SK-N-SH (cell line): ENCODE results near the gene DNAJC18. TPM values are rescaled to one million over a fixed set of nuclear protein-coding genes. Genes with fewer than 3 reads are reported as not detected.

Experiments
- CTCF ChIA-PET: fragments of 300-600, 350-600 bp; formaldehyde crosslinking; extraction: SDS; loops from one replicate; lab custom pipeline; 2021; lab: Yijun Ruan, JAX
- POLR2A ChIA-PET: fragments of 350-600 bp; sonication (Branson Sonifier 250); formaldehyde crosslinking; extraction: SDS; loops from one replicate; lab custom pipeline; 2020; ENCODE audit warnings: antibody characterized with exemption, inconsistent platforms; lab: Yijun Ruan, JAX
- DNase-seq: peaks from one replicate; pipeline ENCODE4 v3.0.0; 2012
- H2AFZ ChIP-seq: fragments of 200-600 bp; sonication (generic); 2 replicates; pipeline ENCODE4 v1.8.1; 2016; ENCODE audit warnings: antibody characterized with exemption, mild to moderate bottlenecking, low read depth
- H3F3A ChIP-seq: fragments of 200-600 bp; sonication (generic); replicated peaks from 2 replicates; pipeline ENCODE3; 2016; ENCODE audit warnings: antibody characterized with exemption, mild to moderate bottlenecking; ENCODE audit not compliant: insufficient read depth
- H3K27ac ChIP-seq, 2 experiments: fragments of 200-500 bp in 1 of 2; fragments of 200-600 bp in 1 of 2; sonication (Bioruptor generic) in 1 of 2; sonication (generic), shearing (Covaris generic) in 1 of 2; 2 replicates each; pipeline versions ENCODE4 v1.5.1 to v1.6.1; 2014 to 2016; ENCODE audit warnings: low read depth in 2 of 2, inconsistent platforms in 1 of 2, low read length in 1 of 2, mild to moderate bottlenecking in 1 of 2, mixed read lengths in 1 of 2
- H3K27me3 ChIP-seq: fragments of 200-600 bp; sonication (generic), shearing (Covaris generic); 2 replicates; pipeline ENCODE4 v1.6.1; 2016; ENCODE audit warnings: mixed run types; ENCODE audit not compliant: insufficient read depth
- H3K36me3 ChIP-seq, 2 experiments: fragments of 200-500 bp in 1 of 2; fragments of 200-600 bp in 1 of 2; sonication (Bioruptor generic) in 1 of 2; sonication (generic) in 1 of 2; replicated peaks in 1 of 2; 2 replicates each; pipeline versions ENCODE3 to v1.5.1; 2014 to 2016; ENCODE audit warnings: low read length in 1 of 2, mild to moderate bottlenecking in 1 of 2; ENCODE audit not compliant: insufficient read depth in 2 of 2, control insufficient read depth in 1 of 2
- H3K4me1 ChIP-seq, 2 experiments: fragments of 200-500 bp in 1 of 2; fragments of 200-600 bp in 1 of 2; sonication (Bioruptor generic) in 1 of 2; sonication (generic), shearing (Covaris generic) in 1 of 2; 2 replicates each; pipeline versions ENCODE4 v1.5.1 to v1.6.1; 2014 to 2016; ENCODE audit warnings: low read depth in 1 of 2, low read length in 1 of 2, mixed run types in 1 of 2; ENCODE audit not compliant: insufficient read depth in 2 of 2, control insufficient read depth in 1 of 2
- H3K4me2 ChIP-seq: fragments of 200-600 bp; sonication (generic), shearing (Covaris generic); 2 replicates; pipeline ENCODE4 v1.6.1; 2017; ENCODE audit warnings: mixed run types
- H3K4me3 ChIP-seq, 2 experiments: fragments of 200-500 bp in 1 of 2; fragments of 200-600 bp in 1 of 2; sonication (Bioruptor generic) in 1 of 2; sonication (generic), shearing (Covaris generic) in 1 of 2; 2 replicates each; pipeline versions ENCODE4 v1.5.1 to v1.8.1; 2014 to 2016; ENCODE audit warnings: low read depth in 2 of 2, inconsistent platforms in 1 of 2, low read length in 1 of 2, mild to moderate bottlenecking in 1 of 2, mixed read lengths in 1 of 2, moderate library complexity in 1 of 2
- H3K79me2 ChIP-seq: fragments of 200-600 bp; sonication (generic); 2 replicates; pipeline ENCODE4 v1.8.1; 2017; ENCODE audit warnings: mild to moderate bottlenecking; ENCODE audit not compliant: insufficient read depth
- H3K9ac ChIP-seq: fragments of 200-600 bp; sonication (generic); 2 replicates; pipeline ENCODE4 v1.6.1; 2017; ENCODE audit warnings: mixed run types
- H3K9me2 ChIP-seq: fragments of 200-600 bp; sonication (generic); 2 replicates; pipeline ENCODE4 v1.6.1; 2017; ENCODE audit warnings: mixed run types
- H3K9me3 ChIP-seq: fragments of 200-600 bp; sonication (generic); 2 replicates; pipeline ENCODE4 v1.6.1; 2017; ENCODE audit warnings: mixed run types, mild to moderate bottlenecking, moderate library complexity
- H4K20me1 ChIP-seq: fragments of 200-600 bp; sonication (generic); 2 replicates; pipeline ENCODE4 v1.6.1; 2017; ENCODE audit warnings: mild to moderate bottlenecking, mixed run types; ENCODE audit not compliant: insufficient read depth
- CTCF ChIP-seq: fragments of 200-600 bp; sonication (generic); IDR thresholded peaks from 2 replicates; pipeline ENCODE4 v1.6.1; 2017; ENCODE audit warnings: antibody characterized with exemption, mild to moderate bottlenecking, moderate library complexity
- EP300 ChIP-seq, 2 experiments: IDR thresholded peaks; 2 replicates each; pipeline versions ENCODE4 v1.4.0 to v1.6.1; 2012; ENCODE audit warnings: borderline replicate concordance in 1 of 2, low read depth in 1 of 2, low read length in 1 of 2
- EZH2phosphoT487 ChIP-seq: fragments of 200-600 bp; sonication (generic); IDR thresholded peaks from 2 replicates; pipeline ENCODE4 v1.6.1; 2017; ENCODE audit warnings: low read depth, mixed run types, mild to moderate bottlenecking, antibody characterized with exemption, moderate library complexity, borderline replicate concordance
- FOSL2 ChIP-seq: IDR thresholded peaks from 2 replicates; pipeline ENCODE4 v1.4.0; 2012; ENCODE audit warnings: low read depth, mild to moderate bottlenecking, moderate library complexity, borderline replicate concordance
- FOXJ3 ChIP-seq: sonication (generic); formaldehyde crosslinking; IDR thresholded peaks from 2 replicates; pipeline ENCODE4 v1.5.1; 2020; ENCODE audit warnings: mild to moderate bottlenecking, missing genetic modification reagents
- JUND ChIP-seq: IDR thresholded peaks from 2 replicates; pipeline ENCODE4 v1.4.0; 2012
- MEF2A ChIP-seq: IDR thresholded peaks from 2 replicates; pipeline ENCODE4 v1.4.0; 2012; ENCODE audit warnings: low read depth, borderline replicate concordance
- MXI1 ChIP-seq: IDR thresholded peaks from 2 replicates; pipeline ENCODE4 v1.6.1; 2012; ENCODE audit warnings: mild to moderate bottlenecking, low read depth, low read length, improper control_type of control experiment
- NFIC ChIP-seq: IDR thresholded peaks from 2 replicates; pipeline ENCODE4 v1.4.0; 2012; ENCODE audit warnings: borderline replicate concordance
- RAD21 ChIP-seq: IDR thresholded peaks from 2 replicates; pipeline ENCODE4 v1.6.1; 2012; ENCODE audit warnings: mild to moderate bottlenecking, low read length
- RCOR1 ChIP-seq: fragments of 150-350 bp; IDR thresholded peaks from 2 replicates; pipeline ENCODE4 v1.6.1; 2017; ENCODE audit warnings: antibody characterized with exemption, low read length
- RFX5 ChIP-seq: IDR thresholded peaks from 2 replicates; pipeline ENCODE4 v1.6.1; 2012; ENCODE audit warnings: mild to moderate bottlenecking, improper control_type of control experiment, low read length
- SMC3 ChIP-seq: IDR thresholded peaks from 2 replicates; pipeline ENCODE4 v1.6.1; 2012; ENCODE audit warnings: low read depth, low read length, improper control_type of control experiment
- TCF12 ChIP-seq: IDR thresholded peaks from 2 replicates; pipeline ENCODE4 v1.4.0; 2012
- USF2 ChIP-seq: fragments of 150-350 bp; IDR thresholded peaks from 2 replicates; pipeline ENCODE4 v1.6.1; 2017; ENCODE audit warnings: antibody characterized with exemption, low read length, low read depth, borderline replicate concordance
- WGBS: methylation state at CpG from one replicate; pipeline ENCODE4 v1.1.6; 2017; ENCODE audit warnings: low lambda C conversion rate; 5-methylcytosine and 5-hydroxymethylcytosine counted together
- polyA plus RNA-seq, 3 experiments: library from polyadenylated mRNA; depleted of rRNA; stranded (reverse); fragments of >200 nt; gene quantifications; 2 replicates each; pipeline ENCODE4 v1.2.3, GENCODE V29; 2012
- TF ChIP-seq, protein P1 (sequence below): IDR thresholded peaks from 2 replicates; pipeline ENCODE4 v1.4.0; 2012; ENCODE audit warnings: low read depth, borderline replicate concordance
- TF ChIP-seq, protein P2 (sequence below): IDR thresholded peaks from 2 replicates; pipeline ENCODE4 v1.4.0; 2012; ENCODE audit warnings: low read depth
- TF ChIP-seq, protein P3 (sequence below): fragments of 150-350 bp; IDR thresholded peaks from 2 replicates; pipeline ENCODE4 v1.6.1; 2016; ENCODE audit warnings: mild to moderate bottlenecking, low read depth, low read length
- TF ChIP-seq, protein P4 (sequence below): IDR thresholded peaks from 2 replicates; pipeline ENCODE4 v1.4.0; 2012; ENCODE audit warnings: low read depth, borderline replicate concordance
- TF ChIP-seq, protein P5 (sequence below): IDR thresholded peaks from 2 replicates; pipeline ENCODE4 v1.6.1; 2012; ENCODE audit warnings: mild to moderate bottlenecking, low read depth, low read length, moderate library complexity

The DNAJC18 gene
- polyA plus RNA-seq, 1 of the 3 experiments (the other 2 are of a cell fraction): 7.4 TPM

DNA sequence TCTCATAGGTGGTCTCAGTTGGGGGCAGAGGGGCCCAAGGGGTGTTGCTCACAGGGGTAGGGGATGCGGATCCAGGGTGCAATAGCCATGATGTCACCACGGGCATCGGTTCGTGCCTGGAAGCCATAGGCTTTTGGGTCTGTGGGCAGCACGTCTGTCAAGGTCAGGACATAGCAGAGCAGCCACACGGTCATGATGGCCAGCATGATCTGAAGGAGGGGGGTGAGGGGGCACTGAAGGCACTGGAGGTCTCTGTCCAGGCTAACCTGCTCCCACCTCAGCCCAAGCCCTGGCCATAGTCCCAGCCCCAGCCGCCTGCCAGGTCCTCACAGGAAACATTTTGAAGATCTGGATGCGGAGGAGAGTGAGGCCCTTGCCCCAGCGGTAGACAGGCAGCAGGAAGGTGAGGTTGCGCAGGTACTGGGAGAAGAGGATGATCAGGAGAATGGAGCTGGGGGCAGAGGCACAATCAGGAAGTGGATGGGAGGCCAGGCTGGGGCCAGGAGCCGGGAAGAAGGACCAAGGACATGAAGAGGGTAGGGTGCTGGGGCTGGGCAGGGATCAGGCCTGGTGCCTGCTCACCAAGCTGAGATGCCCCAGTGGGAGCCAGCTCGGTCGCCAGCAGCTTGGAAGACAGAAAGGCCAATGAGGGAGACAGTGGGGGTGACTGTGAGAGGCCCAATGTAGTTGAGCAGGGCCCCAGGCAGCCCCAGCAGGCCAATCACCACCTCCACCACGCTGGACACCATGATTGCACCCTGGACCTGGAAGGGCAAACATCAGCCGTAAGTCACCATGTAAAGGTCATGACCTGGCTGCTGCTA is 59.5 kb downstream of the DNAJC18 start:
- H3K4me3 ChIP-seq: no peak overlapping the region

More for the DNA sequence above, 59.5 kb downstream of the DNAJC18 start:
- no peak overlapping the region for H3K27ac ChIP-seq
- no peaks in the 10 kb centered on the region for H3F3A ChIP-seq
- CTCF ChIA-PET: no interaction called here
- no peaks in the 10 kb centered on the region for H3K9me3 ChIP-seq
- no peaks in the 10 kb centered on the region for H3K36me3 ChIP-seq
- no peak overlapping the region for H3K9ac ChIP-seq
- no peak for TF ChIP-seq TCF12
- TF ChIP-seq FOSL2: no peak
- TF ChIP-seq JUND: no peak
- TF ChIP-seq RCOR1: no peak
- TF ChIP-seq MEF2A: no peak
- no peak for TF ChIP-seq SMC3
- no peak for TF ChIP-seq EP300 (IDR thresholded peaks at IDR 0.05; ENCODE audit: borderline replicate concordance in 1 of 2, low read depth in 1 of 2, low read length in 1 of 2)
- no peak for TF ChIP-seq MXI1
- TF ChIP-seq RAD21: no peak
- TF ChIP-seq, protein P1, sequence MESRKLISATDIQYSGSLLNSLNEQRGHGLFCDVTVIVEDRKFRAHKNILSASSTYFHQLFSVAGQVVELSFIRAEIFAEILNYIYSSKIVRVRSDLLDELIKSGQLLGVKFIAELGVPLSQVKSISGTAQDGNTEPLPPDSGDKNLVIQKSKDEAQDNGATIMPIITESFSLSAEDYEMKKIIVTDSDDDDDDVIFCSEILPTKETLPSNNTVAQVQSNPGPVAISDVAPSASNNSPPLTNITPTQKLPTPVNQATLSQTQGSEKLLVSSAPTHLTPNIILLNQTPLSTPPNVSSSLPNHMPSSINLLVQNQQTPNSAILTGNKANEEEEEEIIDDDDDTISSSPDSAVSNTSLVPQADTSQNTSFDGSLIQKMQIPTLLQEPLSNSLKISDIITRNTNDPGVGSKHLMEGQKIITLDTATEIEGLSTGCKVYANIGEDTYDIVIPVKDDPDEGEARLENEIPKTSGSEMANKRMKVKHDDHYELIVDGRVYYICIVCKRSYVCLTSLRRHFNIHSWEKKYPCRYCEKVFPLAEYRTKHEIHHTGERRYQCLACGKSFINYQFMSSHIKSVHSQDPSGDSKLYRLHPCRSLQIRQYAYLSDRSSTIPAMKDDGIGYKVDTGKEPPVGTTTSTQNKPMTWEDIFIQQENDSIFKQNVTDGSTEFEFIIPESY: no peak
- TF ChIP-seq NFIC: no peak
- TF ChIP-seq EZH2phosphoT487: no peak
- TF ChIP-seq, protein P2, sequence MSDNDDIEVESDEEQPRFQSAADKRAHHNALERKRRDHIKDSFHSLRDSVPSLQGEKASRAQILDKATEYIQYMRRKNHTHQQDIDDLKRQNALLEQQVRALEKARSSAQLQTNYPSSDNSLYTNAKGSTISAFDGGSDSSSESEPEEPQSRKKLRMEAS: no peak
- TF ChIP-seq, protein P3, sequence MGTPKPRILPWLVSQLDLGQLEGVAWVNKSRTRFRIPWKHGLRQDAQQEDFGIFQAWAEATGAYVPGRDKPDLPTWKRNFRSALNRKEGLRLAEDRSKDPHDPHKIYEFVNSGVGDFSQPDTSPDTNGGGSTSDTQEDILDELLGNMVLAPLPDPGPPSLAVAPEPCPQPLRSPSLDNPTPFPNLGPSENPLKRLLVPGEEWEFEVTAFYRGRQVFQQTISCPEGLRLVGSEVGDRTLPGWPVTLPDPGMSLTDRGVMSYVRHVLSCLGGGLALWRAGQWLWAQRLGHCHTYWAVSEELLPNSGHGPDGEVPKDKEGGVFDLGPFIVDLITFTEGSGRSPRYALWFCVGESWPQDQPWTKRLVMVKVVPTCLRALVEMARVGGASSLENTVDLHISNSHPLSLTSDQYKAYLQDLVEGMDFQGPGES: no peak
- TF ChIP-seq USF2: no peak
- no peak for TF ChIP-seq FOXJ3 (CRISPR knock-in tag)
- no peak for TF ChIP-seq RFX5
- TF ChIP-seq, protein P4, sequence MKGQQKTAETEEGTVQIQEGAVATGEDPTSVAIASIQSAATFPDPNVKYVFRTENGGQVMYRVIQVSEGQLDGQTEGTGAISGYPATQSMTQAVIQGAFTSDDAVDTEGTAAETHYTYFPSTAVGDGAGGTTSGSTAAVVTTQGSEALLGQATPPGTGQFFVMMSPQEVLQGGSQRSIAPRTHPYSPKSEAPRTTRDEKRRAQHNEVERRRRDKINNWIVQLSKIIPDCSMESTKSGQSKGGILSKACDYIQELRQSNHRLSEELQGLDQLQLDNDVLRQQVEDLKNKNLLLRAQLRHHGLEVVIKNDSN: no peak
- TF ChIP-seq, protein P5, sequence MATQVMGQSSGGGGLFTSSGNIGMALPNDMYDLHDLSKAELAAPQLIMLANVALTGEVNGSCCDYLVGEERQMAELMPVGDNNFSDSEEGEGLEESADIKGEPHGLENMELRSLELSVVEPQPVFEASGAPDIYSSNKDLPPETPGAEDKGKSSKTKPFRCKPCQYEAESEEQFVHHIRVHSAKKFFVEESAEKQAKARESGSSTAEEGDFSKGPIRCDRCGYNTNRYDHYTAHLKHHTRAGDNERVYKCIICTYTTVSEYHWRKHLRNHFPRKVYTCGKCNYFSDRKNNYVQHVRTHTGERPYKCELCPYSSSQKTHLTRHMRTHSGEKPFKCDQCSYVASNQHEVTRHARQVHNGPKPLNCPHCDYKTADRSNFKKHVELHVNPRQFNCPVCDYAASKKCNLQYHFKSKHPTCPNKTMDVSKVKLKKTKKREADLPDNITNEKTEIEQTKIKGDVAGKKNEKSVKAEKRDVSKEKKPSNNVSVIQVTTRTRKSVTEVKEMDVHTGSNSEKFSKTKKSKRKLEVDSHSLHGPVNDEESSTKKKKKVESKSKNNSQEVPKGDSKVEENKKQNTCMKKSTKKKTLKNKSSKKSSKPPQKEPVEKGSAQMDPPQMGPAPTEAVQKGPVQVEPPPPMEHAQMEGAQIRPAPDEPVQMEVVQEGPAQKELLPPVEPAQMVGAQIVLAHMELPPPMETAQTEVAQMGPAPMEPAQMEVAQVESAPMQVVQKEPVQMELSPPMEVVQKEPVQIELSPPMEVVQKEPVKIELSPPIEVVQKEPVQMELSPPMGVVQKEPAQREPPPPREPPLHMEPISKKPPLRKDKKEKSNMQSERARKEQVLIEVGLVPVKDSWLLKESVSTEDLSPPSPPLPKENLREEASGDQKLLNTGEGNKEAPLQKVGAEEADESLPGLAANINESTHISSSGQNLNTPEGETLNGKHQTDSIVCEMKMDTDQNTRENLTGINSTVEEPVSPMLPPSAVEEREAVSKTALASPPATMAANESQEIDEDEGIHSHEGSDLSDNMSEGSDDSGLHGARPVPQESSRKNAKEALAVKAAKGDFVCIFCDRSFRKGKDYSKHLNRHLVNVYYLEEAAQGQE: no peak
- TF ChIP-seq CTCF: no peak
- no peaks in the 10 kb centered on the region for H4K20me1 ChIP-seq
- WGBS: 94% methylated on average over 10 of the region's 15 CpGs
- POLR2A ChIA-PET: no interaction called here
- H3K4me2 ChIP-seq: no peak overlapping the region
- H3K27me3 ChIP-seq: no peaks in the 10 kb centered on the region
- H3K79me2 ChIP-seq: no peaks in the 10 kb centered on the region
- no peak overlapping the region for H2AFZ ChIP-seq
- no peaks in the 10 kb centered on the region for H3K9me2 ChIP-seq
- no peak for DNase-seq
- H3K4me1 ChIP-seq: peaks cover 0 to 23% of the 10 kb centered on the region in 2 experiments; a peak in 1 of 4 replicates
